Tibial artery (tissue), 4 donors: ENCODE measurements around the gene VOPP1.
"Not testable (repeated sequence)": the region's sequence is repeated elsewhere in the genome, so short reads cannot be mapped to it uniquely, and the experiment has no call there.

ENCODE experiments used
- DNase-seq, 2 donors: peaks; one replicate each; pipeline ENCODE4 v3.0.0-alpha.2; 2019
- H3K27ac ChIP-seq, 2 donors: fragments of 200-600 bp; sonication (generic) in 1 of 2; 1 replicate in 1 of 2; 2 replicates in 1 of 2; pipeline ENCODE4 v1.5.1; 2018 to 2019; ENCODE audit warnings: mild to moderate bottlenecking in 1 of 2
- H3K27me3 ChIP-seq, 2 donors: fragments of 200-600 bp; sonication (generic) in 1 of 2; one replicate each; pipeline versions ENCODE4 v1.5.1 to v1.6.0; 2016 to 2019
- H3K36me3 ChIP-seq, 3 donors: fragments of 200-600 bp; sonication (generic) in 2 of 3; one replicate each; pipeline ENCODE4 v1.5.1; 2016 to 2019; ENCODE audit warnings: mild to moderate bottlenecking in 2 of 3
- H3K4me1 ChIP-seq, 4 donors: fragments of 200-600 bp; sonication (generic) in 2 of 4; 1 replicate in 3 of 4; 2 replicates in 1 of 4; pipeline ENCODE4 v1.5.1; 2016 to 2019
- H3K4me3 ChIP-seq, 2 donors: fragments of 200-600 bp; sonication (generic) in 1 of 2; 1 replicate in 1 of 2; 2 replicates in 1 of 2; pipeline ENCODE4 v1.5.1; 2018 to 2019; ENCODE audit warnings: mild to moderate bottlenecking in 2 of 2
- H3K9me3 ChIP-seq, 3 donors: fragments of 200-600 bp; sonication (generic) in 1 of 3; one replicate each; pipeline ENCODE4 v1.5.1; 2016 to 2019
- intact Hi-C: fragments of 100-400 bp; cut with DNase I; formaldehyde crosslinking; loops from one replicate; pipeline ENCODE4 v1.15.0; 2023; ENCODE audit warnings: low total_unique reads
- TF ChIP-seq, protein P1 (sequence below), 2 experiments: fragments of 200-600 bp in 1 of 2; fragments of 450-650 bp in 1 of 2; IDR thresholded peaks; one replicate each; pipeline ENCODE4 v1.5.1; 2017 to 2019; ENCODE audit warnings: antibody characterized with exemption in 2 of 2, mild to moderate bottlenecking in 1 of 2, moderate library complexity in 1 of 2

The VOPP1 gene

GRCh38 chr7:55474944-55475854 is 97.1 kb downstream of the VOPP1 start:
- Histone ChIP-seq H3K4me1 (no peaks in the 10 kb centered on the region), H3K36me3 (peaks cover 7 to 35% (median 12%) of the 10 kb centered on the region in 3 donors)
- intact Hi-C loops, result no loop called here

DNA sequence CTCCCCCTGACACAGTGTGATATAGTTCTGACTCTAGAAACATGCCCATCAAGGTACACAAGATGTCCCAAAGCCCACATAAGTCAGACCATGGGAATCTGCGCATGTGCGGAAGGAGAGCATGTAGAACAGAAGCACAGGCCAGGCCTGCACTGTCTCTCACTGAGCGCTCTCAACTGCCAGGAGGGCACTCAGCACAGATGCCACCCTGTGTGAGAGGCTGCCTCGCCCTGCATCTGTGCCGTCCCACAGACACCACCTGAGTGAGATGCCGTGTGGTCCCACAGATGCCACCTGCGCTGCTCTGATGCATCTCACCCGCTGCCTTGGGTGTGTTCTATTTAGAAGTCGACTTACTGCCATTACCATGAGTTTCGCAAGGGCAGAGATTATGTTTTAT is 98.4 kb downstream of the VOPP1 start:
- TF ChIP-seq, protein P1, sequence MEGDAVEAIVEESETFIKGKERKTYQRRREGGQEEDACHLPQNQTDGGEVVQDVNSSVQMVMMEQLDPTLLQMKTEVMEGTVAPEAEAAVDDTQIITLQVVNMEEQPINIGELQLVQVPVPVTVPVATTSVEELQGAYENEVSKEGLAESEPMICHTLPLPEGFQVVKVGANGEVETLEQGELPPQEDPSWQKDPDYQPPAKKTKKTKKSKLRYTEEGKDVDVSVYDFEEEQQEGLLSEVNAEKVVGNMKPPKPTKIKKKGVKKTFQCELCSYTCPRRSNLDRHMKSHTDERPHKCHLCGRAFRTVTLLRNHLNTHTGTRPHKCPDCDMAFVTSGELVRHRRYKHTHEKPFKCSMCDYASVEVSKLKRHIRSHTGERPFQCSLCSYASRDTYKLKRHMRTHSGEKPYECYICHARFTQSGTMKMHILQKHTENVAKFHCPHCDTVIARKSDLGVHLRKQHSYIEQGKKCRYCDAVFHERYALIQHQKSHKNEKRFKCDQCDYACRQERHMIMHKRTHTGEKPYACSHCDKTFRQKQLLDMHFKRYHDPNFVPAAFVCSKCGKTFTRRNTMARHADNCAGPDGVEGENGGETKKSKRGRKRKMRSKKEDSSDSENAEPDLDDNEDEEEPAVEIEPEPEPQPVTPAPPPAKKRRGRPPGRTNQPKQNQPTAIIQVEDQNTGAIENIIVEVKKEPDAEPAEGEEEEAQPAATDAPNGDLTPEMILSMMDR (IDR thresholded peaks at IDR 0.05), result no peak
- DNase-seq, result no peak

More at GRCh38 chr7:55474944-55475854, 97.1 kb downstream of the VOPP1 start:
- Histone ChIP-seq H3K4me3 (no peak overlapping the region), H3K9me3 (no peaks in the 10 kb centered on the region), H3K27me3 (no peaks in the 10 kb centered on the region), H3K27ac (no peak overlapping the region)
- no peak for DNase-seq
- TF ChIP-seq, protein P1 (IDR thresholded peaks at IDR 0.05), result no peak

GRCh38 chr7:55472928-55473725 is 99.2 kb downstream of the VOPP1 start:
- H3K36me3 ChIP-seq, result peaks cover 14 to 41% (median 16%) of the 10 kb centered on the region in 3 donors
- H3K4me1 ChIP-seq, result no peaks in the 10 kb centered on the region
- no peaks in the 10 kb centered on the region for H3K9me3 ChIP-seq
- intact Hi-C loops, result no loop called here
- no peaks in the 10 kb centered on the region for H3K27me3 ChIP-seq
- no peak overlapping the region for H3K27ac ChIP-seq
- H3K4me3 ChIP-seq, result no peak overlapping the region
- TF ChIP-seq, protein P1 (IDR thresholded peaks at IDR 0.05), result no peak
- DNase-seq, result no peak

More for the DNA sequence above, 98.4 kb downstream of the VOPP1 start:
- no peaks in the 10 kb centered on the region for H3K4me1 ChIP-seq
- intact Hi-C loops, result no loop called here
- H3K36me3 ChIP-seq, result peaks cover 8 to 37% (median 12%) of the 10 kb centered on the region in 3 donors
- H3K27me3 ChIP-seq, result no peaks in the 10 kb centered on the region
- no peak overlapping the region for H3K4me3 ChIP-seq
- H3K9me3 ChIP-seq, result no peaks in the 10 kb centered on the region
- no peak overlapping the region for H3K27ac ChIP-seq

GRCh38 chr7:55472406-55472805 is 99.9 kb downstream of the VOPP1 start:
- peaks cover 14 to 40% (median 16%) of the 10 kb centered on the region in 3 donors for H3K36me3 ChIP-seq
- intact Hi-C loops, H3K4me3 ChIP-seq, H3K27ac ChIP-seq, DNase-seq, H3K4me1 ChIP-seq, H3K27me3 ChIP-seq, H3K9me3 ChIP-seq: not testable (repeated sequence)

DNA sequence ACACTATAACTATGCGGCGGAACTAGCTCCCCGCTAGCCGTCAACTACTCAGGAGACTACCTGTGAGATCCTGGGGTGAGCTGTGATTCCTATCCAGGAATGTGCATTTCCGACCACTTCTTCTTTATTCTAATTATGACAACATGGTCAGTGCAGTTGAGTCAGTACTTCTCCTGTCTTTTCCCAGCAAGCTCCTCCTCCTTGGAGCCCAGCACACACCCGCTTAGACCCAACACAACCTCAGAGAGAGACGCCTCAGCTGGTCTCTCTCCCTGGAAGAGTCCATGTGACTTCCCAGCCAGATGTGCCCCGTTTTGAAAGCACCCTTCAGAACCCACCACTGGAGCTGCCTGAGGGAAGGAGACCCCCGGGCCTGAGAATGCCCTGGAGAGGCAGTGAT is 100.7 kb downstream of the VOPP1 start:
- H3K27me3 ChIP-seq, H3K4me1 ChIP-seq, DNase-seq, H3K27ac ChIP-seq, H3K4me3 ChIP-seq, H3K9me3 ChIP-seq, intact Hi-C loops: not testable (repeated sequence)
- peaks cover 17 to 33% (median 20%) of the 10 kb centered on the region in 3 donors for H3K36me3 ChIP-seq

- DNase-seq, result no peak
- Histone ChIP-seq H3K4me1 (no peaks in the 10 kb centered on the region), H3K27ac (no peak overlapping the region), H3K27me3 (no peaks in the 10 kb centered on the region), H3K36me3 (peaks cover 27 to 38% (median 33%) of the 10 kb centered on the region in 3 donors), H3K4me3 (no peak overlapping the region), H3K9me3 (peaks cover 0 to 6% (median 0%) of the 10 kb centered on the region in 3 donors)
- TF ChIP-seq, protein P1 (IDR thresholded peaks at IDR 0.05), result no peak
- intact Hi-C loops, result no loop called here
These were observed 102.0 kb downstream of the VOPP1 start for GRCh38 chr7:55470261-55470660.
